IPS-18c (cell line): Measurements from ENCODE around the gene COL9A3.
A peak's percentile ranks its signal among the peaks of the same experiment; 100 is the strongest.

Source experiments
- H3K4me3 ChIP-seq: 2 replicates; pipeline ENCODE4 v1.7.0; 2013; ENCODE audit warnings: low read depth, mild to moderate bottlenecking, low read length, moderate library complexity; ENCODE audit not compliant: insufficient read depth
- H3K9me3 ChIP-seq: one replicate; pipeline ENCODE4 v1.6.1; 2013; ENCODE audit warnings: mild to moderate bottlenecking, low read length, moderate library complexity; ENCODE audit not compliant: control insufficient read depth, insufficient read depth

The COL9A3 gene

GRCh38 chr20:62792182-62792939, 24.5 kb upstream of the COL9A3 start:
- Histone ChIP-seq H3K9me3 (no peaks in the 10 kb centered on the region), H3K4me3 (no peak overlapping the region)

DNA sequence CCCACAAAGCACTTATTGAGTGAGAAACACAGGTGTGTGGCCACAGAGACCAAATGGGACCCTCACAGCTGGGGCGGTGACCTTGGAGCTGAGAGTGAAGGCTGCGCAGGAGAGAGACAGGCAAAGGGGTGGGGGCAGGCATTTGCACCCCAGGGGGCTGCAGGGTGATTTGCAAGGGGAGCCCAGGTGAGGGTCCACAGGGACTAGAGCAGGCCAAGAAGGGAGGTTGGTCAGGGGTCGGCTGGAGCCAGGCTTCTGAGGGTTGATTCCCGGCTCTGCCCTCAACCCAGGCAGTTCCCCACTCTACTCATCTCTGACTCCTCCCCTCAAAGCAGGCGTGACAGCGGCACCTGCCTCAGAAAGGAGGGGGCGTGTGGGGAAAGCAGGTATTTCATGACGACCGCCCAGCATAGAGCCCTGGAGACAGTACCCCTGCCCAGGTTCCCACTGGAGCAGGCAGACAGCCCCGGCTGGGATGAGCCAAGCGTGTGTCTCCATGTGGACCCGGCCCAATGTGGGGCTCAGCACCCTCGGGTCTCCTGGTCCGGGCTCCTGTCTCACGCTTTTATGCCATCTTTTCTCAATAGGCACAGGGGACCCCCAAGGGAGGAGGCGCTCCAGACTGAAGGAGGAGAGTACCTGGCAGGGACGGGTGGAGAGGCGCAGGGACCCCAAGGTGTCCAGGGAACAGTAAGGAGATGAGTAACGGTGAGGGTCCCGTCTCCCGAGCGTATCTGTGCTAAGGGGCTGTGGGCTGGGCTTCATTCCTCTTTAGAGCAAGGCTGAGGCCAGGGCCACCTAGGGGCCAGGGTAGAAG, 23.7 kb upstream of the COL9A3 start:
- H3K9me3 ChIP-seq, result no peaks in the 10 kb centered on the region
- H3K4me3 ChIP-seq, result no peak overlapping the region

- H3K4me3 ChIP-seq, result peak overlapping the region; percentile 34
- no peaks in the 10 kb centered on the region for H3K9me3 ChIP-seq
Observed at GRCh38 chr20:62793757-62794006, 23.2 kb upstream of the COL9A3 start.

GRCh38 chr20:62794007-62794724, 22.7 kb upstream of the COL9A3 start:
- Histone ChIP-seq H3K4me3 (peak overlapping the region; percentile 58), H3K9me3 (no peaks in the 10 kb centered on the region)

GRCh38 chr20:62795023-62795761, 21.7 kb upstream of the COL9A3 start:
- Histone ChIP-seq H3K9me3 (no peaks in the 10 kb centered on the region), H3K4me3 (peak overlapping the region; percentile 58)

- H3K9me3 ChIP-seq, result no peaks in the 10 kb centered on the region
- H3K4me3 ChIP-seq, result peak overlapping the region; percentile 60
Observed at GRCh38 chr20:62796699-62797491, 20.0 kb upstream of the COL9A3 start.

- H3K9me3 ChIP-seq, result no peaks in the 10 kb centered on the region
- H3K4me3 ChIP-seq, result no peak overlapping the region
Observed at GRCh38 chr20:62797671-62798532, 18.9 kb upstream of the COL9A3 start.

- Histone ChIP-seq H3K4me3 (no peak overlapping the region), H3K9me3 (no peaks in the 10 kb centered on the region)
Observed at GRCh38 chr20:62799036-62799435, 17.8 kb upstream of the COL9A3 start.

- H3K9me3 ChIP-seq, result no peaks in the 10 kb centered on the region
Observed at GRCh38 chr20:62799459-62799858, 17.4 kb upstream of the COL9A3 start.

GRCh38 chr20:62799873-62800272, 17.0 kb upstream of the COL9A3 start:
- no peaks in the 10 kb centered on the region for H3K9me3 ChIP-seq
- no peak overlapping the region for H3K4me3 ChIP-seq

More at GRCh38 chr20:62799459-62799858, 17.4 kb upstream of the COL9A3 start:
- H3K4me3 ChIP-seq, result no peak overlapping the region

- Histone ChIP-seq H3K4me3 (no peak overlapping the region), H3K9me3 (no peaks in the 10 kb centered on the region)
Observed at GRCh38 chr20:62800314-62801259, 16.3 kb upstream of the COL9A3 start.

DNA sequence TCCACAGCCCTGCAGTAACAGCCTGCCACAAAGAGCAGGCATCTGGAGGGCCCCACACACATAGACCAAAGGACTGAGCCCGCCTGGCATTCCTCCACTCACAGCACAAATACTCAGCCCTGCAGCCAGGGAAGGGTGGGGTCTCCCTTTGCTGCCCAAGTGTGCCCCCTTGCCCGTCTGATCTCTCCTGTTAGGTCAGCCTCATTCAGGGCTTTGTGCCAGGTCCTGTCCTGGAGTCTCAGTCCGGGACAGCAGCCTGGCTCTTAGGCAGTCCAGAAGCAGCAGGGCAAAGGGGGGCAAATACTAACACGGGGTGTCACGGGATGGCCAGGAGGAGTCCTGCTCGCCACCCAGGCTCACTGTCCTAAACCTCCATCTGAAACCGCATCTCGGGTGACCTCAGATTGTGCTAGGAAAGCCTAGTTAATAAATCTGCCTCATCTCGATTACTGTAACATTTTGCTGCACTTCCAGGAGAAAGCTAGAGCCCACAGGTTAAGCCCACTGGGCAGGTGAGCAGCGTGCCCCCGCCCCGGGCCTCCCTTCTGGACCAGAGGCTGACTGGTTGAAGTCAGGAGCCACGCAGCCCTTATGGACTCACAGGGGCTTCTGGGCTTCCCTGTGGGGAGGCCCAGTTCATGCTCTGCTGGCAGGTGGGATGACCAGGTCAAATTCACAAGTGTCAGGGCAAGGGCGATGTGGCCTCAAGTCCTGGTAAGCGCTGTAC, 15.4 kb upstream of the COL9A3 start:
- no peak overlapping the region for H3K4me3 ChIP-seq
- no peaks in the 10 kb centered on the region for H3K9me3 ChIP-seq

GRCh38 chr20:62802026-62802712, 14.7 kb upstream of the COL9A3 start:
- no peaks in the 10 kb centered on the region for H3K9me3 ChIP-seq

More at GRCh38 chr20:62802026-62802712, 14.7 kb upstream of the COL9A3 start:
- H3K4me3 ChIP-seq, result no peak overlapping the region
